Tibial artery (tissue), 4 donors: ENCODE data around the gene CDK4.
A peak's percentile ranks its signal among the peaks of the same experiment; 100 is the strongest.

Experiments
- DNase-seq, 2 donors: peaks; one replicate each; pipeline ENCODE4 v3.0.0-alpha.2; 2019
- H3K27ac ChIP-seq, 2 donors: fragments of 200-600 bp; sonication (generic) in 1 of 2; 1 replicate in 1 of 2; 2 replicates in 1 of 2; pipeline ENCODE4 v1.5.1; 2018 to 2019; ENCODE audit warnings: mild to moderate bottlenecking in 1 of 2
- H3K27me3 ChIP-seq, 2 donors: fragments of 200-600 bp; sonication (generic) in 1 of 2; one replicate each; pipeline versions ENCODE4 v1.5.1 to v1.6.0; 2016 to 2019
- H3K36me3 ChIP-seq, 3 donors: fragments of 200-600 bp; sonication (generic) in 2 of 3; one replicate each; pipeline ENCODE4 v1.5.1; 2016 to 2019; ENCODE audit warnings: mild to moderate bottlenecking in 2 of 3
- H3K4me1 ChIP-seq, 4 donors: fragments of 200-600 bp; sonication (generic) in 2 of 4; 1 replicate in 3 of 4; 2 replicates in 1 of 4; pipeline ENCODE4 v1.5.1; 2016 to 2019
- H3K4me3 ChIP-seq, 2 donors: fragments of 200-600 bp; sonication (generic) in 1 of 2; 1 replicate in 1 of 2; 2 replicates in 1 of 2; pipeline ENCODE4 v1.5.1; 2018 to 2019; ENCODE audit warnings: mild to moderate bottlenecking in 2 of 2
- H3K9me3 ChIP-seq, 3 donors: fragments of 200-600 bp; sonication (generic) in 1 of 3; one replicate each; pipeline ENCODE4 v1.5.1; 2016 to 2019
- intact Hi-C: fragments of 100-400 bp; cut with DNase I; formaldehyde crosslinking; loops from one replicate; pipeline ENCODE4 v1.15.0; 2023; ENCODE audit warnings: low total_unique reads
- TF ChIP-seq, protein P1 (sequence below), 2 experiments: fragments of 200-600 bp in 1 of 2; fragments of 450-650 bp in 1 of 2; IDR thresholded peaks; one replicate each; pipeline ENCODE4 v1.5.1; 2017 to 2019; ENCODE audit warnings: antibody characterized with exemption in 2 of 2, mild to moderate bottlenecking in 1 of 2, moderate library complexity in 1 of 2

CDK4 gene

DNA sequence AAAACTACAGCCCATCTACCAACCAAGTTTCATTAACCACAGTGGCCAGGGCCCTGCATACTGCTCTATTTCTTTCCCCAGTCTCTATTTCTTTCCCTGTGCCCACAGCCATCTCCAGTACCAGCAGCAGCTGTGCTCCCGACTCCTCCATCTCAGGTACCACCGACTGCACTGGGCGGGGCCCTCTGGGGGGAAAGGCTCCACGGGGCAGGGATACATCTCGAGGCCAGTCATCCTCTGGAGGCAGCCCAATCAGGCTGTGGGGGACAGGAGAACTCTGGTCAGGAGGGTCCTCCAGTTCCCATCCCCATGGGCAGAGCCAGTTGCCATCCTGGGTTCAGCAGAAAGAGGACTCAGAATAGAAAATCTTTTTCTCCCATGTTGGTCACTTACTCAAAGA is 3.0 kb downstream of the CDK4 start:
- TF ChIP-seq, protein P1, sequence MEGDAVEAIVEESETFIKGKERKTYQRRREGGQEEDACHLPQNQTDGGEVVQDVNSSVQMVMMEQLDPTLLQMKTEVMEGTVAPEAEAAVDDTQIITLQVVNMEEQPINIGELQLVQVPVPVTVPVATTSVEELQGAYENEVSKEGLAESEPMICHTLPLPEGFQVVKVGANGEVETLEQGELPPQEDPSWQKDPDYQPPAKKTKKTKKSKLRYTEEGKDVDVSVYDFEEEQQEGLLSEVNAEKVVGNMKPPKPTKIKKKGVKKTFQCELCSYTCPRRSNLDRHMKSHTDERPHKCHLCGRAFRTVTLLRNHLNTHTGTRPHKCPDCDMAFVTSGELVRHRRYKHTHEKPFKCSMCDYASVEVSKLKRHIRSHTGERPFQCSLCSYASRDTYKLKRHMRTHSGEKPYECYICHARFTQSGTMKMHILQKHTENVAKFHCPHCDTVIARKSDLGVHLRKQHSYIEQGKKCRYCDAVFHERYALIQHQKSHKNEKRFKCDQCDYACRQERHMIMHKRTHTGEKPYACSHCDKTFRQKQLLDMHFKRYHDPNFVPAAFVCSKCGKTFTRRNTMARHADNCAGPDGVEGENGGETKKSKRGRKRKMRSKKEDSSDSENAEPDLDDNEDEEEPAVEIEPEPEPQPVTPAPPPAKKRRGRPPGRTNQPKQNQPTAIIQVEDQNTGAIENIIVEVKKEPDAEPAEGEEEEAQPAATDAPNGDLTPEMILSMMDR (IDR thresholded peaks at IDR 0.05) = no peak
- peaks cover 0 to 29% (median 24%) of the 10 kb centered on the region in 4 donors for H3K4me1 ChIP-seq
- intact Hi-C loops = no loop called here
- no peaks in the 10 kb centered on the region for H3K9me3 ChIP-seq
- no peak overlapping the region for H3K27ac ChIP-seq
- DNase-seq = no peak
- H3K4me3 ChIP-seq = no peak overlapping the region
- H3K27me3 ChIP-seq = no peaks in the 10 kb centered on the region
- peaks cover 23 to 49% (median 27%) of the 10 kb centered on the region in 3 donors for H3K36me3 ChIP-seq

DNA sequence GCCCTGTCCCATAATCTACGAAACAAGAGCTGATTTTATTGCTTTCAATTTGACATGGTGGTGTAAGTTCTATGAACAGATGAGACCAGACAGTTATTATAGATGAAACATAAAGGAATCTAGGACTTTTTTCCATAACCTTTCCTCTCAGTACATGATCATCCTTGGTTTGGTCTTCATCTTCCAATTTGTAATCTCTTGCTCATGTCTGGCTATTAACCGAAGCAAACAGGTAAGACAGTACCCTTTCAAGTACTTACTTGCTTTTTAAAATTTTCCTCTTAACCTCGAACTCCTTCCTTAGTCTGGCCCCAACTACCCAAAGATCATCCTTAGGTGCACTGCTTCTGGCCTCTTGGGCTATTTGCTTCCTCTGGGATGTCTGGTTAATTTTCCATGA is 6.1 kb downstream of the CDK4 start:
- Histone ChIP-seq H3K36me3 (peaks cover 23 to 49% (median 27%) of the 10 kb centered on the region in 3 donors), H3K4me1 (peaks cover 0 to 18% (median 13%) of the 10 kb centered on the region in 4 donors), H3K27ac (peak overlapping the region in 1 of 2 donors; percentile 98), H3K4me3 (peak overlapping the region in 1 of 2 donors; percentile 97), H3K9me3 (no peaks in the 10 kb centered on the region), H3K27me3 (peaks cover 0 to 12% of the 10 kb centered on the region in 2 donors)
- no peak for DNase-seq
- TF ChIP-seq, protein P1 (IDR thresholded peaks at IDR 0.05) = no peak
- intact Hi-C loops = no loop called here

DNA sequence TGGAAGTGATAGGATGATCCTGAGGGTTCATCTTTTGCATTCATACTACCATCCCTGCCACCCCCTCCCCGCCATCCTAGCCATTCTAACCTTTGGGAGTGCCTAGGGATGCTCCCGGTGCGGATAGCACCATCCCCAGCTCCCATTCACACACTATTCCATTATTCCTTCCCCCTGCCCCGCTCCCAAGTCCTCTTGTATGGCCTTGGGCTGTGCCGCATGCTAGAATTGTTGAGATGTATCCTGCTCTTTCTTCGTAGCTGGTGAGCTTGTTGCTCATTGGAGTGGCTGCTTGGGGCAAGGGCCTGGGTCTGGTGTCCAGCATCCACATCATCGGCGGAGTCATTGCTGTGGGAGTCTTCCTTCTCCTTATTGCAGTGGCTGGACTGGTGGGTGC is 6.6 kb downstream of the CDK4 start:
- TF ChIP-seq, protein P1 (IDR thresholded peaks at IDR 0.05) = no peak
- peaks cover 0 to 17% of the 10 kb centered on the region in 2 donors for H3K27me3 ChIP-seq
- H3K4me3 ChIP-seq = peak overlapping the region; percentile 80 to 97
- peak overlapping the region; percentile 98 to 99 for H3K27ac ChIP-seq
- peaks cover 23 to 44% (median 27%) of the 10 kb centered on the region in 3 donors for H3K36me3 ChIP-seq
- intact Hi-C loops = no loop called here
- H3K4me1 ChIP-seq = peaks cover 0 to 16% (median 11%) of the 10 kb centered on the region in 4 donors
- H3K9me3 ChIP-seq = no peaks in the 10 kb centered on the region
- no peak for DNase-seq

DNA sequence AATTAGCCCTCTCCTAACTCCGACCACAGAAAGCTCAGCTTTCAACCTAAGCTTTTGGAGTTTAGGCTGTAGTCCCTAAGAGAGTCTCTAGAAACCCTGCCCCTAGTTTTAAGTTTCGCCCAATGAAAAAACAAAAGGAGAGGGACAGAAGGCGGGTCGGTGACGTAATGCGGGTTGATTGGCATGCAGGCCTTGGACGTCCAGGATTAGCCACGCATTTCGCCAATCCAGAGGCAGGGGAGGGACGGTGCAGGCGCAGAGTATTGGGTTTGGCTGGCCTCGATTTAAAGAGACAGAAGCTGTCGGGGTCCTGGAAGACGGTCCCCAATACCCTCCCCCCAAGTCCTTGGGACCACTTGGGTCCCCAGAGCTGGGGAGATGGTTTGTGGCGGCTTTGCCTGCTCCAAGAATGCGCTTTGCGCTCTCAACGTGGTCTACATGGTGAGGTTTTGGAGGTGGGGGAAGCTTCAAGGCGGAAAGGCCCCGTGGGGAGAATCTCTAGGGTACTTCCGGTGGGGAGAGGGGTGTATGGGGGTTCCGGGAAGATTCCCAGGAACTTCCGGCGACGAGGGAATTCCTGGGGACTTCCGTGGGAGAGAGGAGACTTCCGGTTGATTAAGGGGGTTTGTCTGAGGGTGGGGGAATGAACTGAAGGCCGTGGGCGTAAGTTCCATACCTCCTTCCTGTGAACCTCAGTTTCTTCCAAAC is 7.2 kb downstream of the CDK4 start, which contains the start of gene TSPAN31:
Gene TSPAN31 (plus strand): TSS at position 263 of the 708 bp plus-strand sequence. CDS start 116 bp downstream, at position 379.
- intact Hi-C loops = no loop called here
- DNase-seq = peak; percentile 99
- Histone ChIP-seq H3K36me3 (peaks cover 23 to 39% (median 27%) of the 10 kb centered on the region in 3 donors), H3K27me3 (peaks cover 0 to 23% of the 10 kb centered on the region in 2 donors), H3K4me3 (peak within 1 kb of the TSS; percentile 80 to 97), H3K9me3 (no peaks in the 10 kb centered on the region), H3K4me1 (peaks cover 0 to 16% (median 11%) of the 10 kb centered on the region in 4 donors), H3K27ac (peak within 1 kb of the TSS; percentile 98 to 99)
- TF ChIP-seq, protein P1 (IDR thresholded peaks at IDR 0.05) = peak in 1 of 2 experiments; percentile 16

DNA sequence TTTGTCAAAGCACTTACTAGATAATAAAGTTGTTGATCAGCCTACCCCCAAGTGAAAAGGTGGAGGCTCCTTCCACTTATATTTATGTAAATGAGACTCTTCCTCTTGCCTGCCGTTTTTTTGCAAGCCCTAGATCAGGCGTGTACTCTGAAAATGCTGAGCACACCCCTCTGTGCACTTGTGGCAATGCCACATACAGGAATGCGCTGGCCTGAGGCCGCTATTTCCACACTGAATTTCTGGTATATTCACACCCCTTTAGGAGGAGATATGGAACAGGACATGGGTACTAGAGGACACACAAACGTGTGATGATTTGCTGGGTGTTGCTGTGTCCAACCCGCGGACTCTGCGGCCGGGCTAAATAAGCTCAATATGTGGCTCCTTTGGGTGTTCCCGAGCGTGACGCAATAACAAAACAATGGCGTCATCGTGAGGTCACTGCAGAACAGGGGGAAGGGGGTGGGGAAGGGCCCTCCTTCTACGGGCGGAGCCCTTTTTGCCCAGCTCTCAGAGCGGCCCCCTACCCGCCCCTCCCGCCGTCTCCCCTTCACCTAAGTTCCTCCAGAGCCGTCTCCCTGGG is 7.8 kb downstream of the CDK4 start:
- intact Hi-C loops = no loop called here
- H3K4me3 ChIP-seq = peak overlapping the region; percentile 80 to 97
- peaks cover 0 to 29% of the 10 kb centered on the region in 2 donors for H3K27me3 ChIP-seq
- peaks cover 23 to 32% (median 25%) of the 10 kb centered on the region in 3 donors for H3K36me3 ChIP-seq
- H3K27ac ChIP-seq = peak overlapping the region; percentile 98 to 99
- no peaks in the 10 kb centered on the region for H3K9me3 ChIP-seq
- TF ChIP-seq, protein P1 (IDR thresholded peaks at IDR 0.05) = no peak
- peaks cover 0 to 16% (median 11%) of the 10 kb centered on the region in 4 donors for H3K4me1 ChIP-seq
- peak; percentile 66 to 91 for DNase-seq
